Progenitor cell of endocrine pancreas (in vitro differentiated cells): ENCODE measurements around the gene SEL1L. TPM values are rescaled to one million over a fixed set of nuclear protein-coding genes. Genes with fewer than 3 reads are reported as not detected.
A peak's percentile ranks its signal among the peaks of the same experiment; 100 is the strongest.
"Not testable (repeated sequence)": the region's sequence is repeated elsewhere in the genome, so short reads cannot be mapped to it uniquely, and the experiment has no call there.

Experiments used
- DNase-seq: peaks from one replicate; pipeline ENCODE4 v3.0.0; 2021; ENCODE audit warnings: low spot score; ENCODE audit not compliant: unreplicated experiment
- H3K27ac Mint-ChIP-seq: 2 replicates; pipeline ENCODE4 v1.8.0; 2021; ENCODE audit warnings: mild to moderate bottlenecking, moderate library complexity, mixed read lengths
- H3K27me3 Mint-ChIP-seq: 2 replicates; pipeline ENCODE4 v1.8.0; 2021; ENCODE audit warnings: mixed read lengths
- H3K36me3 Mint-ChIP-seq: 2 replicates; pipeline ENCODE4 v1.8.0; 2022; ENCODE audit warnings: mixed read lengths; ENCODE audit not compliant: insufficient read depth
- H3K4me1 Mint-ChIP-seq: 2 replicates; pipeline ENCODE4 v1.8.0; 2021; ENCODE audit warnings: low read depth, mixed read lengths
- H3K4me3 Mint-ChIP-seq: 2 replicates; pipeline ENCODE4 v1.8.0; 2021; ENCODE audit warnings: low read depth, mild to moderate bottlenecking, moderate library complexity, mixed read lengths
- H3K9me3 Mint-ChIP-seq: 2 replicates; pipeline ENCODE4 v1.8.0; 2021; ENCODE audit warnings: low read depth, mixed read lengths
- CTCF ChIP-seq: fragments of 200-600 bp; sonication (generic); IDR thresholded peaks from one replicate; pipeline ENCODE4 v1.5.0; 2021; ENCODE audit warnings: antibody characterized with exemption, mild to moderate bottlenecking; ENCODE audit not compliant: unreplicated experiment
- total RNA-seq: library from RNA; stranded (reverse); gene quantifications from 2 replicates; pipeline ENCODE4 v1.2.1, GENCODE V29; 2021

Gene SEL1L
- total RNA-seq, 1 donor from 2014 or later = 68.3 TPM

- no peak for TF ChIP-seq CTCF
- peaks cover 5% of the 10 kb centered on the region for H3K9me3 Mint-ChIP-seq
- no peak for DNase-seq
- peaks cover 49% of the 10 kb centered on the region for H3K4me1 Mint-ChIP-seq
- H3K36me3 Mint-ChIP-seq = peaks cover 25% of the 10 kb centered on the region
- peak overlapping the region; percentile 96 for H3K27ac Mint-ChIP-seq
- H3K27me3 Mint-ChIP-seq = no peaks in the 10 kb centered on the region
- H3K4me3 Mint-ChIP-seq = peak overlapping the region; percentile 11
These were observed 15.8 kb downstream of the SEL1L start for GRCh38 chr14:81517798-81518398.

GRCh38 chr14:81516986-81517797, 16.5 kb downstream of the SEL1L start:
- Mint-ChIP-seq H3K27me3 (no peaks in the 10 kb centered on the region), H3K27ac (peak overlapping the region; percentile 96), H3K36me3 (peaks cover 24% of the 10 kb centered on the region), H3K4me1 (peaks cover 43% of the 10 kb centered on the region), H3K9me3 (peaks cover 5% of the 10 kb centered on the region), H3K4me3 (no peak overlapping the region)
- TF ChIP-seq CTCF = no peak
- DNase-seq = no peak

- H3K4me3 Mint-ChIP-seq, DNase-seq, H3K27me3 Mint-ChIP-seq, H3K9me3 Mint-ChIP-seq: not testable (repeated sequence)
- Mint-ChIP-seq H3K36me3 (peaks cover 25% of the 10 kb centered on the region), H3K27ac (peak overlapping the region; percentile 52), H3K4me1 (peaks cover 42% of the 10 kb centered on the region)
These were observed 17.7 kb downstream of the SEL1L start for GRCh38 chr14:81515927-81516326.

DNA sequence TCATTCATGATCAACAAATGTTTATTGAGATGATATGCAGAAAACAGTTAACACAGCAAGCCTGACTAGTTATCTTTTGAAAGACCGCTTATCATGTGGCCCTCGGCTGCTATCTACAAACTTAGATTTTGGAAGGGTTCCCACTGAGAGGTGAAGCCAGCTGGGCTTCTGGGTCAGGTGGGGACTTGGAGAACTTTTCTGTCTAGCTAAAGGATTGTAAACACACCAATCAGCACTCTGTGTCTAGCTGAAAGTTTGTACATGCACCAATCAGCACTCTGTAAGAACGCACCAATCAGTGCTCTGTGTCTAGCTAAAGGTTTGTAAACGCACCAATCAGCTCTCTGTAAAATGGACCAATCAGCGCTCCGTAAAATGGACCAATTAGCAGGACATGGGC, 20.8 kb downstream of the SEL1L start:
- H3K9me3 Mint-ChIP-seq, H3K4me3 Mint-ChIP-seq, DNase-seq, H3K27me3 Mint-ChIP-seq, H3K27ac Mint-ChIP-seq: not testable (repeated sequence)
- Mint-ChIP-seq H3K36me3 (peaks cover 29% of the 10 kb centered on the region), H3K4me1 (peaks cover 31% of the 10 kb centered on the region)

GRCh38 chr14:81511111-81511904, 22.3 kb downstream of the SEL1L start:
- H3K27me3 Mint-ChIP-seq = no peaks in the 10 kb centered on the region
- TF ChIP-seq CTCF = no peak
- H3K4me3 Mint-ChIP-seq = no peak overlapping the region
- peaks cover 5% of the 10 kb centered on the region for H3K9me3 Mint-ChIP-seq
- H3K36me3 Mint-ChIP-seq = peaks cover 37% of the 10 kb centered on the region
- peaks cover 20% of the 10 kb centered on the region for H3K4me1 Mint-ChIP-seq
- no peak for DNase-seq
- H3K27ac Mint-ChIP-seq = no peak overlapping the region

DNA sequence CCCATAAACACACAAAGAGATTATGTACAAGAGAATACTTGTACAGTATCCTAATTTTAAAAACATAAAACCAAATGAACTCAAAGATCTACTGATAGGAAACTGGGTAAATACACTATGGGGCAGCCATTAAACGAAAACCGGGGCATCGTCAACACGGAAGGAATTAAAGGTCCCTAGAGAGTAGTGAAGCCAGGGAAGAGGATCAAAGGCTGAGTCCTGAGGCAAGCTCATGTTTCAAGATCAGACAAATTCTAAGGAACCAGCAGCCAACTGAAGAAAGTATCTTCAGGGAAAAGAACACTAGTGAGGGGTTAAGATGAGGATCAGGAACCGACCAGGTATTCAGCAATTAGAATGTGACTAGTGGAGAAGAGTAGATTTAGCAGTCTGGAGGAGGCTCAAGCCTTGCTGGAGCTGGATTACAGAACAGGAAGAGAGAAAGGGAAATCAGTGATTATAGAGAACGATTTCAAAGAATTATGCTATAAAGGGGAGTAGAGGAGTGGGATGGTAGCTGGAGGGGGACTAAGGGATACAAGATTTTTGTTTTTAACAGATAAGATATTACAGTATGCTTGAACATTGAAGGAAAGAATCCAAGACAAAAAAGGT, 23.7 kb downstream of the SEL1L start:
- H3K4me3 Mint-ChIP-seq = no peak overlapping the region
- peaks cover 5% of the 10 kb centered on the region for H3K9me3 Mint-ChIP-seq
- peaks cover 13% of the 10 kb centered on the region for H3K4me1 Mint-ChIP-seq
- peak overlapping the region; percentile 8 for H3K27ac Mint-ChIP-seq
- peaks cover 32% of the 10 kb centered on the region for H3K36me3 Mint-ChIP-seq
- H3K27me3 Mint-ChIP-seq = no peaks in the 10 kb centered on the region
- no peak for DNase-seq
- TF ChIP-seq CTCF = no peak
